NCI-H1417 (cell line): ENCODE data around the gene PAM.

Experiments
- DNase-seq, 3 experiments: peaks; one replicate each; lab custom pipeline; 2025; lab: John Stamatoyannopoulos, UW

Gene PAM

GRCh38 chr5:102754767-102755431 is at the start of gene PAM:
TSS of gene PAM (plus strand) at chr5:102755305. CDS start at chr5:102866196, 110,891 bp downstream.
- DNase-seq, result peak; percentile 62 to 72 (median 67)

- DNase-seq, result peak in 2 of 3 experiments; percentile 26 to 29
Observed at GRCh38 chr5:102711525-102712385, 43.4 kb upstream of the PAM start.

- no peak for DNase-seq
Observed at GRCh38 chr5:102713278-102713677, 41.8 kb upstream of the PAM start.

- peak in 2 of 3 experiments; percentile 5 to 55 for DNase-seq
Observed at GRCh38 chr5:102713682-102714231, 41.3 kb upstream of the PAM start.

GRCh38 chr5:102715082-102715807 is 39.9 kb upstream of the PAM start:
- DNase-seq, result no peak

GRCh38 chr5:102716017-102716416 is 39.1 kb upstream of the PAM start:
- no peak for DNase-seq

- no peak for DNase-seq
Observed at GRCh38 chr5:102718819-102719218, 36.3 kb upstream of the PAM start.

- DNase-seq, result no peak
Observed at GRCh38 chr5:102719886-102720285, 35.2 kb upstream of the PAM start.

- no peak for DNase-seq
Observed at GRCh38 chr5:102720969-102721368, 34.1 kb upstream of the PAM start.

- DNase-seq, result no peak
Observed at GRCh38 chr5:102722931-102723330, 32.2 kb upstream of the PAM start.

- DNase-seq, result no peak
Observed at GRCh38 chr5:102731693-102732092, 23.4 kb upstream of the PAM start.

GRCh38 chr5:102733534-102733933 is 21.6 kb upstream of the PAM start:
- no peak for DNase-seq

GRCh38 chr5:102737161-102737560 is 17.9 kb upstream of the PAM start:
- DNase-seq, result no peak

- peak in 1 of 3 experiments; percentile 20 for DNase-seq
Observed at GRCh38 chr5:102737805-102738469, 17.2 kb upstream of the PAM start.

GRCh38 chr5:102740515-102740914 is 14.6 kb upstream of the PAM start:
- DNase-seq, result no peak

- no peak for DNase-seq
Observed at GRCh38 chr5:102742215-102742614, 12.9 kb upstream of the PAM start.

- DNase-seq, result no peak
Observed at GRCh38 chr5:102743900-102744299, 11.2 kb upstream of the PAM start.

GRCh38 chr5:102747386-102748166 is 7.5 kb upstream of the PAM start:
- no peak for DNase-seq

GRCh38 chr5:102749416-102750030 is 5.6 kb upstream of the PAM start:
- peak in 2 of 3 experiments; percentile 32 to 80 for DNase-seq

- peak in 2 of 3 experiments; percentile 8 to 64 for DNase-seq
Observed at GRCh38 chr5:102750151-102750834, 4.8 kb upstream of the PAM start.
